IMR-90 (cell line): Measurements from ENCODE around the gene CDK14.

Experiments used
- CTCF ChIP-seq: conservative IDR thresholded peaks from 2 replicates; pipeline ENCODE4 v1.5.1; 2012; ENCODE audit warnings: mild to moderate bottlenecking, low read depth, low read length, improper control_type of control experiment
- MAFK ChIP-seq: IDR thresholded peaks from 2 replicates; pipeline ENCODE4 v1.6.1; 2012; ENCODE audit warnings: low read depth, low read length, improper control_type of control experiment
- POLR2A ChIP-seq: IDR thresholded peaks from 2 replicates; pipeline ENCODE4 v1.6.1; 2012; ENCODE audit warnings: mild to moderate bottlenecking, low read depth, low read length

- TF ChIP-seq CTCF, result no peak
- no peak for TF ChIP-seq POLR2A
- no peak for TF ChIP-seq MAFK
Measured at GRCh38 chr7:91181949-91182348, 585.8 kb downstream of the CDK14 start.
